HEK293 (cell line): ENCODE data around the gene MTHFD1L.

ENCODE experiments used
- CTCF ChIA-PET: fragments of 350-600 bp; formaldehyde crosslinking; extraction: SDS; loops from one replicate; lab custom pipeline; 2021; ENCODE audit warnings: antibody characterized with exemption; lab: Yijun Ruan, JAX
- POLR2A ChIA-PET: fragments of 300-600 bp; formaldehyde crosslinking; extraction: SDS; loops from one replicate; lab custom pipeline; 2020; ENCODE audit warnings: antibody characterized with exemption, inconsistent platforms; lab: Yijun Ruan, JAX
- H3K27ac ChIP-seq: fragments of 200-500 bp; sonication (Bioruptor generic); 2 replicates; pipeline ENCODE4 v1.5.1; 2014; ENCODE audit warnings: low read depth, low read length, control low read depth, inconsistent platforms; ENCODE audit errors: extremely low read depth
- H3K36me3 ChIP-seq, 2 experiments: fragments of 200-500 bp in 1 of 2; sonication (Bioruptor generic) in 1 of 2; 1 replicate in 1 of 2; 2 replicates in 1 of 2; pipeline ENCODE4 v1.5.1; 2014 to 2017; ENCODE audit warnings: inconsistent platforms in 2 of 2, low read length in 2 of 2; ENCODE audit not compliant: control insufficient read depth in 2 of 2, insufficient read depth in 1 of 2
- H3K4me1 ChIP-seq: fragments of 200-500 bp; sonication (Bioruptor generic); 2 replicates; pipeline ENCODE4 v1.5.1; 2014; ENCODE audit warnings: mild to moderate bottlenecking, low read length, inconsistent platforms; ENCODE audit not compliant: control insufficient read depth, insufficient read depth
- H3K4me3 ChIP-seq: 2 replicates; pipeline ENCODE4 v1.5.1; 2011; ENCODE audit warnings: low read depth, mild to moderate bottlenecking, control low read depth, low read length, moderate library complexity
- H3K9me3 ChIP-seq: fragments of 200-500 bp; sonication (Bioruptor generic); 2 replicates; pipeline ENCODE4 v1.5.1; 2014; ENCODE audit warnings: low read depth, low read length, inconsistent platforms; ENCODE audit not compliant: control insufficient read depth, insufficient read depth
- BCL11A ChIP-seq: fragments of 450-650 bp; formaldehyde crosslinking; IDR thresholded peaks from 2 replicates; pipeline ENCODE4 v1.5.1; 2016; ENCODE audit warnings: low read depth, missing biosample characterization, missing genetic modification characterization
- GLI2 ChIP-seq: fragments of 450-650 bp; formaldehyde crosslinking; IDR thresholded peaks from 2 replicates; pipeline ENCODE4; 2017; ENCODE audit warnings: missing biosample characterization, missing genetic modification characterization, low read depth, borderline replicate concordance
- IKZF3 ChIP-seq: fragments of 450-650 bp; IDR thresholded peaks from 2 replicates; pipeline ENCODE4 v1.5.0; 2018; ENCODE audit warnings: missing biosample characterization, mild to moderate bottlenecking, missing genetic modification characterization, moderate library complexity
- MEIS1 ChIP-seq: sonication (generic); formaldehyde crosslinking; IDR thresholded peaks from 2 replicates; pipeline ENCODE4 v1.8.1; 2022; ENCODE audit warnings: missing genetic modification reagents, mild to moderate bottlenecking, borderline replicate concordance
- MZF1 ChIP-seq: fragments of 450-650 bp; formaldehyde crosslinking; IDR thresholded peaks from 2 replicates; pipeline ENCODE4 v1.5.1; 2017; ENCODE audit warnings: missing biosample characterization, missing genetic modification characterization, borderline replicate concordance
- TRIM28 ChIP-seq: IDR thresholded peaks from 2 replicates; pipeline ENCODE4 v1.6.1; 2011; ENCODE audit warnings: low read length, control low read depth, borderline replicate concordance
- YY2 ChIP-seq: fragments of 450-650 bp; formaldehyde crosslinking; IDR thresholded peaks from 2 replicates; pipeline ENCODE4 v1.5.1; 2016; ENCODE audit warnings: missing biosample characterization, missing genetic modification characterization
- ZBTB20 ChIP-seq: fragments of 450-650 bp; formaldehyde crosslinking; IDR thresholded peaks from 2 replicates; pipeline ENCODE4 v1.5.1; 2016; ENCODE audit warnings: missing biosample characterization, missing genetic modification characterization
- ZBTB6 ChIP-seq: fragments of 450-650 bp; formaldehyde crosslinking; IDR thresholded peaks from 2 replicates; pipeline ENCODE4 v1.5.1; 2017; ENCODE audit warnings: missing biosample characterization, missing genetic modification characterization
- ZNF148 ChIP-seq: fragments of 450-650 bp; formaldehyde crosslinking; IDR thresholded peaks from 2 replicates; pipeline ENCODE4 v1.5.0; 2017; ENCODE audit warnings: missing biosample characterization, missing genetic modification characterization, borderline replicate concordance
- ZNF157 ChIP-seq: fragments of 450-650 bp; formaldehyde crosslinking; IDR thresholded peaks from 2 replicates; pipeline ENCODE4 v1.5.1; 2016; ENCODE audit warnings: missing biosample characterization, missing genetic modification characterization
- ZNF2 ChIP-seq: fragments of 450-650 bp; formaldehyde crosslinking; IDR thresholded peaks from 2 replicates; pipeline ENCODE4 v1.5.1; 2016; ENCODE audit warnings: missing biosample characterization, missing genetic modification characterization
- ZNF341 ChIP-seq: fragments of 450-650 bp; formaldehyde crosslinking; IDR thresholded peaks from 2 replicates; pipeline ENCODE4; 2016; ENCODE audit warnings: low read depth, missing biosample characterization, missing genetic modification characterization
- ZNF398 ChIP-seq: fragments of 450-650 bp; formaldehyde crosslinking; IDR thresholded peaks from 2 replicates; pipeline ENCODE4 v1.5.1; 2017; ENCODE audit warnings: missing biosample characterization, missing genetic modification characterization
- ZNF423 ChIP-seq: fragments of 450-650 bp; formaldehyde crosslinking; IDR thresholded peaks from 2 replicates; pipeline ENCODE4 v1.5.1; 2016; ENCODE audit warnings: missing biosample characterization, missing genetic modification characterization
- ZNF426 ChIP-seq: fragments of 450-650 bp; formaldehyde crosslinking; IDR thresholded peaks from 2 replicates; pipeline ENCODE4 v1.5.1; 2017; ENCODE audit warnings: missing biosample characterization, missing genetic modification characterization, mild to moderate bottlenecking, inconsistent platforms, moderate library complexity
- ZNF571 ChIP-seq: fragments of 450-650 bp; formaldehyde crosslinking; IDR thresholded peaks from 2 replicates; pipeline ENCODE4 v1.5.0; 2017; ENCODE audit warnings: missing biosample characterization, missing genetic modification characterization
- ZNF670 ChIP-seq: fragments of 450-650 bp; formaldehyde crosslinking; IDR thresholded peaks from 2 replicates; pipeline ENCODE4 v1.5.1; 2016; ENCODE audit warnings: missing biosample characterization, missing genetic modification characterization, low read depth
- ZNF830 ChIP-seq: fragments of 450-650 bp; IDR thresholded peaks from 2 replicates; pipeline ENCODE4 v1.5.0; 2018; ENCODE audit warnings: missing biosample characterization, missing genetic modification characterization, low read depth, mild to moderate bottlenecking, moderate library complexity
- ZSCAN30 ChIP-seq: fragments of 450-650 bp; IDR thresholded peaks from 2 replicates; pipeline ENCODE4 v1.5.1; 2018; ENCODE audit warnings: missing biosample characterization, mild to moderate bottlenecking, missing genetic modification characterization, moderate library complexity
- TF ChIP-seq, protein P1 (sequence below): fragments of 450-650 bp; formaldehyde crosslinking; IDR thresholded peaks from 2 replicates; pipeline ENCODE4 v1.5.1; 2016; ENCODE audit warnings: missing biosample characterization, missing genetic modification characterization
- TF ChIP-seq, protein P2 (sequence below): fragments of 450-650 bp; formaldehyde crosslinking; IDR thresholded peaks from 2 replicates; pipeline ENCODE4 v1.5.1; 2017; ENCODE audit warnings: missing biosample characterization, missing genetic modification characterization

Gene MTHFD1L

DNA sequence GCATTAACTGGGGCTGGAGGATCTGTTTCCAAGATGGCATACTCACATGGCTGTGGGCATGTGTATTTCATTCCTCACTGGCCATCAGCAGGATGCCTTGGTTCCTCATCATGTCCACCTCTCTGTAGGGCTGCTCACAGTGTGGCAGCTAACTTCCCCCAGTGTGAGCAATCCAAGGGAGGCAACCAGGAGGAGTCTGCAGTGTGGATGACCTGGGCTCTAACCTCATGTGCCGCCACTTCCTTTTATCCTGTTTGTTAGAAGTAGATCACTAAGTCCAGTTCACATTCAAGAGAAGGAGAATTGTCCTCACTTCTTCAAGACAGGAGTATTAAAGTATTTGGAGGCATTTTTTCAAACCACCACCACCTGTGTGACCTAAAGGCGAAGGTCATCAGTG is 54.4 kb downstream of the MTHFD1L start:
- H3K27ac ChIP-seq, result no peak overlapping the region
- H3K36me3 ChIP-seq, result peaks cover 13 to 29% of the 10 kb centered on the region in 2 experiments; a peak in 2 of 3 replicates
- CTCF ChIA-PET, result no interaction called here
- no peaks in the 10 kb centered on the region for H3K9me3 ChIP-seq
- TF ChIP-seq BCL11A (tag by site-specific recombination) (no peak), ZNF2 (tag by site-specific recombination) (no peak)
- TF ChIP-seq, protein P1, sequence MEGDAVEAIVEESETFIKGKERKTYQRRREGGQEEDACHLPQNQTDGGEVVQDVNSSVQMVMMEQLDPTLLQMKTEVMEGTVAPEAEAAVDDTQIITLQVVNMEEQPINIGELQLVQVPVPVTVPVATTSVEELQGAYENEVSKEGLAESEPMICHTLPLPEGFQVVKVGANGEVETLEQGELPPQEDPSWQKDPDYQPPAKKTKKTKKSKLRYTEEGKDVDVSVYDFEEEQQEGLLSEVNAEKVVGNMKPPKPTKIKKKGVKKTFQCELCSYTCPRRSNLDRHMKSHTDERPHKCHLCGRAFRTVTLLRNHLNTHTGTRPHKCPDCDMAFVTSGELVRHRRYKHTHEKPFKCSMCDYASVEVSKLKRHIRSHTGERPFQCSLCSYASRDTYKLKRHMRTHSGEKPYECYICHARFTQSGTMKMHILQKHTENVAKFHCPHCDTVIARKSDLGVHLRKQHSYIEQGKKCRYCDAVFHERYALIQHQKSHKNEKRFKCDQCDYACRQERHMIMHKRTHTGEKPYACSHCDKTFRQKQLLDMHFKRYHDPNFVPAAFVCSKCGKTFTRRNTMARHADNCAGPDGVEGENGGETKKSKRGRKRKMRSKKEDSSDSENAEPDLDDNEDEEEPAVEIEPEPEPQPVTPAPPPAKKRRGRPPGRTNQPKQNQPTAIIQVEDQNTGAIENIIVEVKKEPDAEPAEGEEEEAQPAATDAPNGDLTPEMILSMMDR (tag by site-specific recombination), result no peak
- TF ChIP-seq, protein P2, sequence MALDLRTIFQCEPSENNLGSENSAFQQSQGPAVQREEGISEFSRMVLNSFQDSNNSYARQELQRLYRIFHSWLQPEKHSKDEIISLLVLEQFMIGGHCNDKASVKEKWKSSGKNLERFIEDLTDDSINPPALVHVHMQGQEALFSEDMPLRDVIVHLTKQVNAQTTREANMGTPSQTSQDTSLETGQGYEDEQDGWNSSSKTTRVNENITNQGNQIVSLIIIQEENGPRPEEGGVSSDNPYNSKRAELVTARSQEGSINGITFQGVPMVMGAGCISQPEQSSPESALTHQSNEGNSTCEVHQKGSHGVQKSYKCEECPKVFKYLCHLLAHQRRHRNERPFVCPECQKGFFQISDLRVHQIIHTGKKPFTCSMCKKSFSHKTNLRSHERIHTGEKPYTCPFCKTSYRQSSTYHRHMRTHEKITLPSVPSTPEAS, result no peak
- TF ChIP-seq, all 188 proteins: peak for 0
- no peak overlapping the region for H3K4me3 ChIP-seq
- POLR2A ChIA-PET, result no interaction called here
- H3K4me1 ChIP-seq, result no peaks in the 10 kb centered on the region

DNA sequence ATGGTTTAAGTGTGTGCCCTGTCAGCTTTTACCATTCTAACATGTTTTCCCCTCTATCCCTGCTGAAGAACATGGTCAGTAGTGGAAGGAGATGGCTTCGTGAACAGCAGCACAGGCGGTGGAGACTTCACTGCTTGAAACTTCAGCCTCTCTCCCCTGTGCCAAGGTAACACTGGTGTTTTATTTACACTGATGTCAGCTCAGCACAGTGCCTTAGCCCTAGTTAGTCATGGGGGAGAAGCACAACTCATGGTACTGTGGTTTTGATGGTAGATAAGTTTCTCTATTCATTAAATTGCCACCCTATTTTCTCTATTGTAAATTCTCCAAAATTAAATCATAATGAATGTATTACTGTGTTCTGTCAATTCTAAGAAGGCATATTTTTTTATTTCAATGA is 56.6 kb downstream of the MTHFD1L start:
- Histone ChIP-seq H3K36me3 (peaks cover 13 to 41% of the 10 kb centered on the region in 2 experiments; a peak in 2 of 3 replicates), H3K27ac (no peak overlapping the region), H3K4me3 (no peak overlapping the region), H3K9me3 (no peaks in the 10 kb centered on the region), H3K4me1 (no peaks in the 10 kb centered on the region)
- TF ChIP-seq MZF1 (tag by site-specific recombination) (no peak), ZNF426 (tag by site-specific recombination) (no peak), ZBTB6 (tag by site-specific recombination) (no peak), TRIM28 (no peak), ZNF830 (no peak), MEIS1 (no peak), IKZF3 (tag by site-specific recombination) (no peak), ZNF670 (tag by site-specific recombination) (no peak), ZNF157 (tag by site-specific recombination) (no peak), ZBTB20 (tag by site-specific recombination) (no peak)
- ChIA-PET CTCF (interaction anchor here (1.1 to 2.4 kb wide), 2 partner anchors 15 to 29 kb away, joined by 4 to 10 read pairs; no protein-coding TSS in a partner anchor), POLR2A (no interaction called here)

GRCh38 chr6:150924808-150925589 is 59.5 kb downstream of the MTHFD1L start:
- Histone ChIP-seq H3K4me1 (no peaks in the 10 kb centered on the region), H3K27ac (no peak overlapping the region), H3K36me3 (peaks cover 7 to 31% of the 10 kb centered on the region in 2 experiments; a peak in 2 of 3 replicates), H3K9me3 (no peaks in the 10 kb centered on the region), H3K4me3 (no peak overlapping the region)
- POLR2A ChIA-PET, result interaction anchor here (0.6 kb wide), 1 partner anchor 31 kb away, joined by 6 read pairs; no protein-coding TSS in a partner anchor
- CTCF ChIA-PET, result interaction anchor here (0.6 kb wide), 1 partner anchor 14 kb away, joined by 3 read pairs; no protein-coding TSS in a partner anchor
- no peak for TF ChIP-seq ZNF341
- TF ChIP-seq GLI2, result no peak
- no peak for TF ChIP-seq YY2
- TF ChIP-seq ZNF398, result no peak
- TF ChIP-seq ZNF148, result no peak
- TF ChIP-seq ZNF423 (tag by site-specific recombination), result no peak
- TF ChIP-seq ZSCAN30 (tag by site-specific recombination), result no peak
- no peak for TF ChIP-seq ZNF571
